GM21825 (cell line): ENCODE results near the gene TBL1XR1.

Experiments
- ATAC-seq: cut with Tn5 transposase; IDR thresholded peaks from one replicate; pipeline ENCODE4 v1.9.1; 2021; ENCODE audit warnings: mild to moderate bottlenecking, moderate library complexity; ENCODE audit not compliant: unreplicated experiment

The TBL1XR1 gene

DNA sequence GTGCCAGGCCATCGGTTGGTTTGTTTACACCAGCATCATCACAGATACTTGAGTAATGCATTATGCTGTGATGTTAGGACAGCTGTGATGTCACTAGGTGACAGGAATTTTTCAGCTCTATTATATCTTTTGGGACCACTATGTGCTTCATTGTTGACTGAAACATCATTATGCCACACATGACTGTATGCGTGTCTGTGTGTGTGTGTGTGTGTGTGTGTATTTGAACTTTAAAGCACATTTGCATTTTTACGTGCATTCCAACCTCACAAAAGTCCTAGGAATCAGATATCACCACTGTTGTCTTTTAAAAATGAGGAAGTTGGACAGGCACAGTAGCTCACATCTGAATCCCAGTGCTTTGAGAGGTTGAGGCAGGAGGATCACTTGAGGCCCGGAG, 223.0 kb downstream of the TBL1XR1 start:
- ATAC-seq, result no peak

- ATAC-seq, result no peak
Measured at GRCh38 chr3:176971613-176972174, 225.6 kb downstream of the TBL1XR1 start.

GRCh38 chr3:176970770-176971169, 226.5 kb downstream of the TBL1XR1 start:
- ATAC-seq, result no peak

- no peak for ATAC-seq
Measured at GRCh38 chr3:176969506-176969905, 227.8 kb downstream of the TBL1XR1 start.
